Measurements from ENCODE around the gene C20orf204.

The C20orf204 gene

GRCh38 chr20:64076061-64076997, 40.3 kb downstream of the C20orf204 start:
- TF ChIP-seq ZFX (IDR thresholded peaks at IDR 0.05) = no peak
- no peak overlapping the region for H3K27ac ChIP-seq

- no peak overlapping the region for H3K27ac ChIP-seq
- TF ChIP-seq CTCF (conservative IDR thresholded peaks at IDR 0.05) (no peak), ZFX (IDR thresholded peaks at IDR 0.05) (no peak)
Observed at GRCh38 chr20:64077094-64077493, 41.1 kb downstream of the C20orf204 start.

- no peak overlapping the region for H3K27ac ChIP-seq
- TF ChIP-seq CTCF (conservative IDR thresholded peaks at IDR 0.05) = no peak
- no peak for TF ChIP-seq ZFX (IDR thresholded peaks at IDR 0.05)
Observed at GRCh38 chr20:64077541-64077875, 41.5 kb downstream of the C20orf204 start.

- TF ChIP-seq CTCF (conservative IDR thresholded peaks at IDR 0.05) (no peak), ZFX (IDR thresholded peaks at IDR 0.05) (no peak)
- no peak overlapping the region for H3K27ac ChIP-seq
Observed at GRCh38 chr20:64077876-64078551, 42.0 kb downstream of the C20orf204 start.

GRCh38 chr20:64078934-64079272, 42.9 kb downstream of the C20orf204 start:
- TF ChIP-seq CTCF (conservative IDR thresholded peaks at IDR 0.05) = no peak
- TF ChIP-seq ZFX (IDR thresholded peaks at IDR 0.05) = no peak
- peak overlapping the region; percentile 64 for H3K27ac ChIP-seq

- no peak for TF ChIP-seq ZFX (IDR thresholded peaks at IDR 0.05)
- TF ChIP-seq CTCF (conservative IDR thresholded peaks at IDR 0.05) = no peak
- peak within 1 kb of the TSS; percentile 64 for H3K27ac ChIP-seq
Observed at GRCh38 chr20:64079273-64080012, 43.5 kb downstream of the C20orf204 start, which contains the start of gene RGS19. Gene RGS19, minus strand, starts transcription at chr20:64079518. Its CDS starts 2,632 bp downstream, at chr20:64076886.

- peak within 1 kb of the TSS; percentile 64 for H3K27ac ChIP-seq
- TF ChIP-seq CTCF (conservative IDR thresholded peaks at IDR 0.05) (no peak), ZFX (IDR thresholded peaks at IDR 0.05) (no peak)
Observed at GRCh38 chr20:64080013-64080812, 44.2 kb downstream of the C20orf204 start, which contains the start of gene OPRL1. Gene OPRL1, plus strand, starts transcription at chr20:64080082. Its CDS starts 12,639 bp downstream, at chr20:64092721.

Data from C4-2B (cell line).